Activated naive CD8-positive, alpha-beta T cell treated with anti-CD3 and anti-CD28 coated beads, Interleukin-2, amount 50 U/mL, for 24 hours (primary cell): ENCODE results near the gene TRAK1.

ENCODE experiments used
- ATAC-seq: fragments of 150-1000 bp; cut with Tn5 transposase; one replicate; pipeline ENCODE4 v1.10.0; 2021
- DNase-seq: peaks from one replicate; pipeline ENCODE4 v3.0.0; 2021
- H3K27ac Mint-ChIP-seq: one replicate; pipeline ENCODE4 v1.8.0; 2021; ENCODE audit warnings: mild to moderate bottlenecking, mixed read lengths
- H3K27me3 Mint-ChIP-seq: one replicate; pipeline ENCODE4 v1.8.0; 2021; ENCODE audit warnings: mixed read lengths
- H3K36me3 Mint-ChIP-seq: one replicate; pipeline ENCODE4 v1.8.0; 2021; ENCODE audit warnings: low read depth, mixed read lengths
- H3K4me1 Mint-ChIP-seq: one replicate; pipeline ENCODE4 v1.8.0; 2021; ENCODE audit warnings: mixed read lengths
- H3K4me3 Mint-ChIP-seq: one replicate; pipeline ENCODE4 v1.8.0; 2021; ENCODE audit warnings: mild to moderate bottlenecking, moderate library complexity, mixed read lengths
- H3K9me3 Mint-ChIP-seq: one replicate; pipeline ENCODE4 v1.8.0; 2021; ENCODE audit warnings: mixed read lengths

The TRAK1 gene

DNA sequence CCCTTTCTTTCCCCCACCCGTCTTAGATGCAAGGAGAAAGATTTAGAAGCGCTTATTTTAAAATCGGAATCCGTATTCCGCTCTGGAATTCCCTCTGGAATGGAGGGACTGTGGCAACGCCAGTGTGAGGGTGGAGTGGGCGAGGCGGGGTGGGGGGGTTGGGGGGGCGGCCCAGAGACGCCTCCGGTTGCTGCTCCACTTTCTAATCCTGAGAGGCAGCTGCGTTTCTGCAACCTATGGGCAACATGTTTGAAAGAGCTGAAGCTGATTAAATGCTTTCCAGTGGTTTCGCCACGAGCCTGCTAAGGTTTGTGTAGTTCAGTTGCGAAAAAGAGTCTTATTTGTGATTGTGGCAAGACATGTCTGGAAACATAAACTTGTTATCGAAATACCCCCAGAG, 174.9 kb downstream of the TRAK1 start, which contains the start of gene CCK:
Gene CCK (minus strand): TSS at position 101 of the 400 bp plus-strand sequence. CDS start 2,555 bp downstream, outside the sequence.
- ATAC-seq, result no peak
- H3K4me3 Mint-ChIP-seq, result no peak within 1 kb of the TSS
- no peaks in the 10 kb centered on the region for H3K9me3 Mint-ChIP-seq

DNA sequence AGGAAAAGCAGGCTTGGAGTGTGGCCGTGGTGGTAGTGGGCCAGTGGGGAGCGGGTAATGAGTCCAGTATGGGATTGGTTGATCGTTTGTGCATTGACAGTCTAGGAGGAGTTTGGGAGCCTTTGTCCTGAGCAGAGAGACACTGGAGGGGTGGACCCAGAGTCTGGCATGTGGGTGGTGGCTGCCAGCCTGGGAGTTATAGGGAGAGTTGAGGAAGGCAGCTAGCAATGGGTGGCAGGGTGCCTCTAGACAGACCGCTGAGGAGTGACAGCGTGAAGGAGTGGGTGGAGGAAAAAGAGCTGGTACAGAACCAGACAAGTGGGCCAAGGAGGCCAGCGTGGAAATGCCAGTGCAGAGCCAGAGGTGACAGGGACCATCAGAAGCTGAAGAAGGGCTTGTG, 176.7 kb downstream of the TRAK1 start:
- Mint-ChIP-seq H3K9me3 (peaks cover 8% of the 10 kb centered on the region), H3K4me3 (no peak overlapping the region), H3K4me1 (peaks cover 11% of the 10 kb centered on the region), H3K36me3 (no peaks in the 10 kb centered on the region), H3K27me3 (peaks cover 47% of the 10 kb centered on the region), H3K27ac (no peak overlapping the region)
- no peak for DNase-seq
- no peak for ATAC-seq

More for the DNA sequence above, 174.9 kb downstream of the TRAK1 start, which contains the start of gene CCK:
- Mint-ChIP-seq H3K27ac (no peak within 1 kb of the TSS), H3K4me1 (peaks cover 11% of the 10 kb centered on the region), H3K27me3 (peaks cover 54% of the 10 kb centered on the region), H3K36me3 (no peaks in the 10 kb centered on the region)
- no peak for DNase-seq

DNA sequence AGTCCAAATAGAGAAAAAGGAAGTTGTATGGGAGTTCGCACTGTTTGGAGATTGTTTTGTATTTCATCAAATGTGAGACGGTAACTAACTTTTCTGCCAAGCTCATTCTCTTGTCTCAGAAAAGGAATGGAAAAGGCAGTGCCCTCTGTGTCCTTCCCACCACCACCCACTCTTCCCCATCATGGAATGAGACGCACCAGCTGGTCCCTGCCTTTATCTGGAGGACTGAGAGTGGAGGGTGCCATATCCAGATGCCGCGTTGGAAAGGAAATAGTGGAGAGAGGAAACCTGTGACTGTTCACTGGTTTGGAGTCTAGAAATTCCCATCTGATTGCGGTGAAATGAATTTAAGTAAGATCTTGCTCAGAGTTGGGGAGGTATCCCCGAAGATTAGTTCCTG, 178.5 kb downstream of the TRAK1 start:
- Mint-ChIP-seq H3K4me3 (no peak overlapping the region), H3K9me3 (peaks cover 8% of the 10 kb centered on the region), H3K4me1 (peaks cover under 1% of the 10 kb centered on the region), H3K36me3 (no peaks in the 10 kb centered on the region), H3K27ac (no peak overlapping the region), H3K27me3 (peaks cover 32% of the 10 kb centered on the region)
- no peak for DNase-seq
- ATAC-seq, result no peak

DNA sequence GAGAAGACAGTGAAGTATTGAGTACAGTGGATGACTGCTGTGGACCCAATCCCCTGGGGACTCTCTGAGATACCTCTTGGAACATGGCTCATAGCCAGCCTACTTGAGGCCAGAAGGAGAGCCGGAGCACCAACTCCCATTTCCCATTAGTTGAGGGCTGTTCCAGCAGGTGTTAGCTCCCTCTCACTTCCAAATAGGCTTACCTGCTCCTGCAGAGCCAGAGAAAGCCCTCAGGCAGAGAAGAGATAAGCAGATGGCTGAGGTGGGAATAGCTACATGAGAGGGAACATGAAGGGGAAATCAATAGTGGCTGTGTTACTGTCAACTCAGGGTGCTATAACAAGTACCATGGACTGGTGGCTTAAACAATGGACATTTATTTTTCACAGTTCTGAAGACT, 179.4 kb downstream of the TRAK1 start:
- Mint-ChIP-seq H3K27ac (no peak overlapping the region), H3K4me1 (no peaks in the 10 kb centered on the region), H3K9me3 (peaks cover 8% of the 10 kb centered on the region), H3K27me3 (peaks cover 25% of the 10 kb centered on the region), H3K36me3 (no peaks in the 10 kb centered on the region), H3K4me3 (no peak overlapping the region)
- no peak for ATAC-seq
- DNase-seq, result no peak

DNA sequence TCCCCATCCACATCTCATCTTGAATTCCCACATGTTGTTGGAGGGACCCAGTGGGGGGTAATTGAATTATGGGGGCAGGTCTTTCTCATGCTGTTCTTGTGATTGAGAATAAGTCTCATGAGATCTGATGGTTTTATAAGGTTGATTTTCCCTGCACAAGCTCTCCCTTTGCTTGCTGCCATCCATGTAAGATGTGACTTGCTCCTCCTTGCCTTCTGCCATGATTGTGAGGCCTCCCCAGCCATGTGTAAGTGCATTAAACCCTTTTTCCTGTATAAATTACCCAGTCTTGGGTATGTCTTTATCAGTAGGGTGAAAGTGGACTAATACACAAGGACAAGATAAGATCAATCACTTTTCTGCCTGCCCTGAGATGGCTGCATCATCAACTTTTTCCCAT, 180.6 kb downstream of the TRAK1 start:
- Mint-ChIP-seq H3K4me1 (peaks cover 3% of the 10 kb centered on the region), H3K27me3 (peaks cover 16% of the 10 kb centered on the region), H3K4me3 (no peak overlapping the region), H3K36me3 (no peaks in the 10 kb centered on the region), H3K9me3 (peaks cover 8% of the 10 kb centered on the region), H3K27ac (no peak overlapping the region)
- ATAC-seq, result no peak
- no peak for DNase-seq

DNA sequence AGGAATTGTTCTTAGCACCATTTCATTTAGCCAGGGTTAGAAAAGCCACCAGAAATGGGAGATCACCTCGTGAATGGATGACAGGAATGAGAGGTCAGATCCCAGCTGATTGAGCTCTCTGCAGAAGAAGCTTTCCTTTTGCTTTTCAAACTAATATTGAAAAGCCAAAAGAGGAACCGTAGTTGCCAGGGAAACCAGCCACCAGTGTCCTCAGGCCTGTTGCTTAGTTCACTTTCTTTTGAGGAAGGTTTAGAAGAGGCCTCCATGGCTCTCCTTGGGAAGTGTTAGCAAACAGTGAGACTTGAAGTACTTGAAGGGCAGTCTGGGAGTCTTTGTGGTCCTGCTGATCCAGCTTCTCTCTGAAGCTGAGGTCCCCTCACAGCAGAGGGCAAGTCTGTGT, 182.2 kb downstream of the TRAK1 start:
- ATAC-seq, result no peak
- Mint-ChIP-seq H3K27me3 (peaks cover 4% of the 10 kb centered on the region), H3K27ac (no peak overlapping the region), H3K4me3 (no peak overlapping the region), H3K4me1 (peaks cover 3% of the 10 kb centered on the region), H3K36me3 (no peaks in the 10 kb centered on the region), H3K9me3 (peaks cover 8% of the 10 kb centered on the region)
- no peak for DNase-seq

DNA sequence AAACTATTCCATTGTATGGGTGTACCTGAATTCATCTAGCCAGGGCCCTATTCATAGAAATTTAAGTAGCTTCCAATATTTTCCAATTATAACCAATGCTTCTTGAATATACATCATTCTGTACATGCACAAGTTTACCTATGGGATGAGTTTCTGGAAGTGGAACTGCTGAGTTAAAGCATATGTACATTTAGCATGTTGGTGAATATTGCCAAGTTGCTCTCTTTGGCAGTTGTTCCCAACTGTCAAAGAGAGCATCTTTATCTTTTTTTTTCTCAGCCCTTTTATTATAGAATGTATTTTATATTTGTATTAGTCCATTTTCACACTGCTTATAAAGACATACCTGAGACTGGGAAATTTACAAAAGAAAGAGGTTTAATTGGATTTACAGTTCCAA, 183.1 kb downstream of the TRAK1 start:
- peaks cover 4% of the 10 kb centered on the region for H3K27me3 Mint-ChIP-seq
- ATAC-seq (no peak), DNase-seq (no peak)
- no peak overlapping the region for H3K4me3 Mint-ChIP-seq
- H3K9me3 Mint-ChIP-seq, result peaks cover 12% of the 10 kb centered on the region
- H3K36me3 Mint-ChIP-seq, result no peaks in the 10 kb centered on the region
- H3K27ac Mint-ChIP-seq, result no peak overlapping the region
- H3K4me1 Mint-ChIP-seq, result peaks cover 3% of the 10 kb centered on the region

DNA sequence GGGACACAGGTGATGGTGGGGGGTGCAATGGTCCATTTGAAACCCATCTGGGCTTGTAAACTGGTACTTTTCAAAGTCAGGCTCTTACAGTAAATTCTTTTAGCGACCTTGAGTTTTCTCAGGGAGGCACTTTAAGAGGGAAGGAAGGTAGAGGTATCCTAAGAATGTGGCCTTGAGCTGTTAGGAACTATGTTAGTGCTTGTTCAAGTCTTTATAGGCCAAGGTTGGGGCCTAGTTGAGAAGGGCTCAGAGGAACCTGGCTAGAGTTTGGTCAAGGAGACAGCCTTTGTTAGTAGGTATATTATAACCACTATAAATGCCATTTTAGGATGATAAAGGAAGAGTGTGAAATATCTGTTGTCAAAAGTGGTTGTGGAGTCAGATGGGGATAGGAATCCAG, 184.1 kb downstream of the TRAK1 start:
- Mint-ChIP-seq H3K36me3 (no peaks in the 10 kb centered on the region), H3K9me3 (peaks cover 19% of the 10 kb centered on the region), H3K4me3 (no peak overlapping the region), H3K27me3 (peaks cover 2% of the 10 kb centered on the region), H3K27ac (no peak overlapping the region), H3K4me1 (peaks cover 3% of the 10 kb centered on the region)
- ATAC-seq (no peak), DNase-seq (no peak)
